Panc1 (cell line): ENCODE measurements around the gene RBMS3. TPM values are rescaled to one million over a fixed set of nuclear protein-coding genes. Genes with fewer than 3 reads are reported as not detected.

Experiments
- ATAC-seq: fragments of 200-7000 bp; cut with Tn5 transposase; 2 replicates; pipeline ENCODE4 v1.9.1; 2020; ENCODE audit warnings: mild to moderate bottlenecking, moderate library complexity
- BruUV-seq: library from RNA; stranded (reverse); fragments of 400-500 nt; replicated peaks from 2 replicates; lab custom pipeline; 2021; lab: Mats Ljungman, UMichigan
- CTCF ChIA-PET: fragments of 300-600 bp; sonication (Branson Sonifier 250); formaldehyde crosslinking; loops from one replicate; lab custom pipeline; 2022; ENCODE audit warnings: antibody characterized with exemption; lab: Charles Lee
- POLR2A ChIA-PET: fragments of 300-600 bp; sonication (Branson Sonifier 250); formaldehyde crosslinking; loops from one replicate; lab custom pipeline; 2022; ENCODE audit warnings: antibody characterized with exemption; lab: Charles Lee
- DNase-seq: peaks from one replicate; pipeline ENCODE4 v3.0.0-alpha.2; 2010; ENCODE audit warnings: low read depth, low spot score
- H3K27ac ChIP-seq: 2 replicates; pipeline ENCODE4 v1.5.1; 2011; ENCODE audit warnings: mild to moderate bottlenecking, low read length, inconsistent platforms
- H3K27me3 ChIP-seq: fragments of 200-500 bp; sonication (Bioruptor generic); 2 replicates; pipeline ENCODE4 v1.6.0; 2014; ENCODE audit warnings: low read length, inconsistent platforms; ENCODE audit not compliant: control insufficient read depth, insufficient read depth
- H3K36me3 ChIP-seq: fragments of 200-500 bp; sonication (Bioruptor generic); 2 replicates; pipeline ENCODE4 v1.5.1; 2014; ENCODE audit warnings: inconsistent platforms, mild to moderate bottlenecking, low read length, moderate library complexity; ENCODE audit not compliant: control insufficient read depth, insufficient read depth
- H3K4me1 ChIP-seq: 2 replicates; pipeline ENCODE4 v1.5.1; 2011; ENCODE audit warnings: inconsistent platforms, mild to moderate bottlenecking, low read length, moderate library complexity; ENCODE audit not compliant: control insufficient read depth, insufficient read depth
- H3K4me3 ChIP-seq, 2 experiments: 2 replicates each; pipeline ENCODE4 v1.5.1; 2011 to 2012; ENCODE audit warnings: low read depth in 2 of 2, low read length in 2 of 2, mild to moderate bottlenecking in 2 of 2, inconsistent platforms in 1 of 2, moderate library complexity in 1 of 2
- H3K9me3 ChIP-seq: fragments of 200-500 bp; sonication (Bioruptor generic); 2 replicates; pipeline ENCODE4 v1.5.1; 2014; ENCODE audit warnings: low read depth, mild to moderate bottlenecking, inconsistent platforms, low read length, moderate library complexity; ENCODE audit not compliant: control insufficient read depth, insufficient read depth
- CTCF ChIP-seq: fragments of 450-650 bp; IDR thresholded peaks from 2 replicates; pipeline ENCODE4 v1.5.1; 2017; ENCODE audit warnings: mild to moderate bottlenecking
- POLR2AphosphoS5 ChIP-seq: IDR thresholded peaks from 2 replicates; pipeline ENCODE4 v1.6.1; 2012; ENCODE audit warnings: mild to moderate bottlenecking, low read depth, low read length, moderate library complexity
- REST ChIP-seq, 2 experiments: IDR thresholded peaks; 2 replicates each; pipeline ENCODE4 v1.6.1; 2011 to 2012; ENCODE audit warnings: low read depth in 2 of 2, control low read depth in 1 of 2, low read length in 1 of 2, mild to moderate bottlenecking in 1 of 2, moderate library complexity in 1 of 2; ENCODE audit not compliant: insufficient read depth in 1 of 2
- SIN3A ChIP-seq: IDR thresholded peaks from 2 replicates; pipeline ENCODE4 v1.6.1; 2012; ENCODE audit warnings: low read depth, mild to moderate bottlenecking, low read length, moderate library complexity, borderline replicate concordance; ENCODE audit not compliant: insufficient read depth
- TCF7L2 ChIP-seq: IDR thresholded peaks from 2 replicates; pipeline ENCODE4 v1.6.1; 2011; ENCODE audit warnings: mild to moderate bottlenecking, low read depth, low read length, inconsistent platforms
- in situ Hi-C: cut with HindIII; loops from 2 replicates; pipeline ENCODE4 v1.10.0; 2016; ENCODE audit warnings: low sequenced_read_pairs, low pct_unique_long_range_greater_than_20kb
- intact Hi-C: fragments of 100-400 bp; cut with micrococcal nuclease; formaldehyde crosslinking; loops from one replicate; pipeline ENCODE4 v1.10.0; 2022; ENCODE audit not compliant: unreplicated experiment
- total RNA-seq: library from RNA; stranded (reverse); gene quantifications from one replicate; pipeline ENCODE4 v1.2.1, GENCODE V29; 2021; ENCODE audit not compliant: unreplicated experiment

Gene RBMS3
- total RNA-seq, 1 experiment from 2014 or later = 1.1 TPM

- no peak for ATAC-seq
- Histone ChIP-seq H3K4me3 (no peak overlapping the region), H3K27ac (no peak overlapping the region), H3K36me3 (no peaks in the 10 kb centered on the region), H3K9me3 (no peaks in the 10 kb centered on the region), H3K27me3 (no peaks in the 10 kb centered on the region), H3K4me1 (no peaks in the 10 kb centered on the region)
- no peak for TF ChIP-seq POLR2AphosphoS5
- TF ChIP-seq TCF7L2 = no peak
- intact Hi-C loops = no loop called here
- in situ Hi-C loops = no loop called here
- BruUV-seq = no TSS peak
- ChIA-PET POLR2A (no interaction called here), CTCF (no interaction called here)
- no peak for DNase-seq
These were observed 279.0 kb downstream of the RBMS3 start for GRCh38 chr3:29559741-29560465.

GRCh38 chr3:29561651-29562149, 280.8 kb downstream of the RBMS3 start:
- no TSS peak for BruUV-seq
- no peaks in the 10 kb centered on the region for H3K4me1 ChIP-seq
- H3K9me3 ChIP-seq = no peaks in the 10 kb centered on the region
- TF ChIP-seq POLR2AphosphoS5 (no peak), SIN3A (no peak), TCF7L2 (no peak), CTCF (no peak), REST (IDR thresholded peaks at IDR 0.05; ENCODE audit: insufficient read depth in 1 of 2, low read depth in 2 of 2, low read length in 1 of 2) (no peak)
- no peak overlapping the region for H3K27ac ChIP-seq
- in situ Hi-C loops (no loop called here), intact Hi-C loops (no loop called here)
- H3K4me3 ChIP-seq = no peak overlapping the region
- no peak for ATAC-seq
- CTCF ChIA-PET = no interaction called here
- DNase-seq = no peak
- no peaks in the 10 kb centered on the region for H3K27me3 ChIP-seq
- POLR2A ChIA-PET = no interaction called here
- H3K36me3 ChIP-seq = no peaks in the 10 kb centered on the region

- no peak for ATAC-seq
- Histone ChIP-seq H3K4me1 (no peaks in the 10 kb centered on the region), H3K4me3 (no peak overlapping the region), H3K9me3 (no peaks in the 10 kb centered on the region), H3K36me3 (no peaks in the 10 kb centered on the region), H3K27ac (no peak overlapping the region), H3K27me3 (no peaks in the 10 kb centered on the region)
- intact Hi-C loops = no loop called here
- DNase-seq = no peak
- no TSS peak for BruUV-seq
- in situ Hi-C loops = no loop called here
- TF ChIP-seq SIN3A (no peak), CTCF (no peak), TCF7L2 (no peak), POLR2AphosphoS5 (no peak), REST (IDR thresholded peaks at IDR 0.05; ENCODE audit: insufficient read depth in 1 of 2, low read depth in 2 of 2, low read length in 1 of 2) (no peak)
- ChIA-PET POLR2A (no interaction called here), CTCF (no interaction called here)
These were observed 284.4 kb downstream of the RBMS3 start for GRCh38 chr3:29565236-29565635.
